A549 (cell line): ENCODE results near the gene CBX4. TPM values are rescaled to one million over a fixed set of nuclear protein-coding genes. Genes with fewer than 3 reads are reported as not detected.
A peak's percentile ranks its signal among the peaks of the same experiment; 100 is the strongest.

Experiments
- ATAC-seq, 2 experiments: fragments of 200-7000 bp in 1 of 2; fragments of >200 bp in 1 of 2; cut with Nextera tagmentation in 1 of 2; cut with Tn5 transposase in 1 of 2; 3 replicates each; pipeline versions ENCODE4 v1.8.0 to v1.9.1; 2018 to 2020; ENCODE audit warnings: mild to moderate bottlenecking in 1 of 2, moderate library complexity in 1 of 2
- CTCF ChIA-PET: fragments of 300-600 bp; sonication (Branson Sonifier 250); formaldehyde crosslinking; extraction: SDS; loops from one replicate; lab custom pipeline; 2021; ENCODE audit warnings: antibody characterized with exemption, inconsistent platforms; lab: Yijun Ruan, JAX
- POLR2A ChIA-PET: fragments of 350-600 bp; formaldehyde crosslinking; extraction: SDS; loops from one replicate; lab custom pipeline; 2021; ENCODE audit warnings: antibody characterized with exemption, inconsistent platforms; lab: Yijun Ruan, JAX
- DNase-seq, 2 experiments: peaks; one replicate each; pipeline versions ENCODE4 v3.0.0 to v3.0.0-alpha.2; 2011 to 2016; ENCODE audit warnings: low read depth in 1 of 2, low spot score in 1 of 2
- FAIRE-seq: peaks from 2 replicates; lab custom pipeline; 2011; peaks lifted over from hg19 to GRCh38; lab: Jason Lieb, UNC
- H3K27ac ChIP-seq, 2 experiments: fragments of >200 bp; sonication (Bioruptor Twin); formaldehyde crosslinking; 3 replicates each; pipeline ENCODE4 v1.5.1; 2016 to 2017
- H3K4me1 ChIP-seq: fragments of >200 bp; sonication (Bioruptor Twin); formaldehyde crosslinking; 3 replicates; pipeline ENCODE4 v1.6.1; 2016
- H3K4me2 ChIP-seq: fragments of >200 bp; sonication (Bioruptor Twin); formaldehyde crosslinking; 3 replicates; pipeline ENCODE4 v1.6.1; 2016
- H3K4me3 ChIP-seq: fragments of >200 bp; sonication (Bioruptor Twin); formaldehyde crosslinking; 3 replicates; pipeline ENCODE4 v1.5.1; 2016
- H3K9me3 ChIP-seq: fragments of >200 bp; sonication (Bioruptor Twin); formaldehyde crosslinking; 3 replicates; pipeline ENCODE4 v1.6.1; 2016
- BHLHE40 ChIP-seq: IDR thresholded peaks from 2 replicates; pipeline ENCODE4 v1.6.1; 2012; ENCODE audit warnings: low read depth, low read length, inconsistent platforms
- CBX2 ChIP-seq: fragments of 200-600 bp; sonication (generic); IDR thresholded peaks from 2 replicates; pipeline ENCODE4 v1.6.1; 2016; ENCODE audit warnings: low read depth, mild to moderate bottlenecking, borderline replicate concordance
- CEBPB ChIP-seq, 2 experiments: fragments of >200 bp in 1 of 2; sonication (Bioruptor Twin) in 1 of 2; formaldehyde crosslinking in 1 of 2; IDR thresholded peaks; 2 replicates each; pipeline ENCODE4 v1.6.1; 2012 to 2016
- CHD4 ChIP-seq: fragments of 200-600 bp; sonication (generic); IDR thresholded peaks from 2 replicates; pipeline ENCODE4 v1.6.1; 2016; ENCODE audit warnings: antibody characterized with exemption, mild to moderate bottlenecking, borderline replicate concordance
- ESRRA ChIP-seq: fragments of 150-350 bp; IDR thresholded peaks from 2 replicates; pipeline ENCODE4 v1.6.1; 2014; ENCODE audit warnings: mild to moderate bottlenecking, low read length, borderline replicate concordance
- FOXS1 ChIP-seq: fragments of 250-450 bp; sonication (Bioruptor Pico); IDR thresholded peaks from 2 replicates; pipeline ENCODE4 v1.5.0; 2020; ENCODE audit warnings: mild to moderate bottlenecking, moderate library complexity
- HDAC2 ChIP-seq: fragments of 200-600 bp; sonication (generic); IDR thresholded peaks from 2 replicates; pipeline ENCODE4 v1.6.1; 2016
- HEYL ChIP-seq: fragments of 250-450 bp; sonication (Bioruptor Pico); IDR thresholded peaks from 2 replicates; pipeline ENCODE4 v1.8.0; 2021; ENCODE audit warnings: mild to moderate bottlenecking, moderate library complexity
- HOXB5 ChIP-seq: fragments of 250-450 bp; sonication (Bioruptor Pico); IDR thresholded peaks from 2 replicates; pipeline ENCODE4 v1.5.0; 2020; ENCODE audit warnings: mild to moderate bottlenecking, moderate library complexity
- JUN ChIP-seq, 2 experiments: fragments of >200 bp; sonication (Bioruptor Twin); formaldehyde crosslinking; IDR thresholded peaks; 2 replicates in 1 of 2; 3 replicates in 1 of 2; pipeline ENCODE4 v1.6.1; 2016 to 2017
- KDM1A ChIP-seq: fragments of 200-600 bp; sonication (generic); IDR thresholded peaks from 2 replicates; pipeline ENCODE4 v1.6.1; 2016; ENCODE audit warnings: low read depth, mild to moderate bottlenecking
- MAFK ChIP-seq: fragments of 450-650 bp; IDR thresholded peaks from 2 replicates; pipeline ENCODE4 v1.6.1; 2014; ENCODE audit not compliant: partially characterized antibody
- MAZ ChIP-seq: fragments of 150-350 bp; IDR thresholded peaks from 2 replicates; pipeline ENCODE4 v1.6.1; 2014; ENCODE audit warnings: antibody characterized with exemption, low read depth, low read length, borderline replicate concordance
- MYC ChIP-seq: IDR thresholded peaks from 2 replicates; pipeline ENCODE4 v1.6.1; 2012; ENCODE audit warnings: mild to moderate bottlenecking, inconsistent platforms, low read length, improper control_type of control experiment, borderline replicate concordance
- NPAS2 ChIP-seq: fragments of 250-450 bp; sonication (Bioruptor Pico); IDR thresholded peaks from 2 replicates; pipeline ENCODE4 v1.8.0; 2022; ENCODE audit warnings: mild to moderate bottlenecking, moderate library complexity, borderline replicate concordance
- NR3C1 ChIP-seq: fragments of >200 bp; sonication (Bioruptor Twin); formaldehyde crosslinking; IDR thresholded peaks from 3 replicates; pipeline ENCODE4 v1.6.1; 2017
- POLR2AphosphoS2 ChIP-seq: conservative IDR thresholded peaks from 2 replicates; pipeline ENCODE4 v1.6.1; 2012; ENCODE audit warnings: low read length, improper control_type of control experiment, inconsistent platforms
- RAD21 ChIP-seq, 2 experiments: fragments of >200 bp in 1 of 2; sonication (Bioruptor Twin) in 1 of 2; formaldehyde crosslinking in 1 of 2; IDR thresholded peaks in 1 of 2; conservative IDR thresholded peaks in 1 of 2; 2 replicates in 1 of 2; 3 replicates in 1 of 2; pipeline ENCODE4 v1.6.1; 2012 to 2018; ENCODE audit warnings: inconsistent platforms in 1 of 2
- RARB ChIP-seq: fragments of 250-450 bp; sonication (Bioruptor Pico); IDR thresholded peaks from 2 replicates; pipeline ENCODE4 v1.8.0; 2021; ENCODE audit warnings: mild to moderate bottlenecking, moderate library complexity
- RNF2 ChIP-seq: fragments of 200-600 bp; sonication (generic); IDR thresholded peaks from 2 replicates; pipeline ENCODE4 v1.6.1; 2016; ENCODE audit warnings: low read depth, mild to moderate bottlenecking, antibody characterized with exemption, moderate library complexity, borderline replicate concordance
- SREBF2 ChIP-seq: fragments of 450-650 bp; IDR thresholded peaks from 2 replicates; pipeline ENCODE4 v1.6.1; 2014; ENCODE audit warnings: mild to moderate bottlenecking, moderate library complexity
- ZC3H11A ChIP-seq: fragments of 450-650 bp; IDR thresholded peaks from 2 replicates; pipeline ENCODE4 v1.6.1; 2014; ENCODE audit warnings: antibody characterized with exemption, mild to moderate bottlenecking
- ZFP36 ChIP-seq: fragments of 450-650 bp; IDR thresholded peaks from 2 replicates; pipeline ENCODE4 v1.6.1; 2014; ENCODE audit warnings: borderline replicate concordance; ENCODE audit not compliant: partially characterized antibody
- ZSCAN20 ChIP-seq: fragments of 250-450 bp; sonication (Bioruptor Pico); IDR thresholded peaks from 2 replicates; pipeline ENCODE4 v1.8.0; 2022; ENCODE audit warnings: mild to moderate bottlenecking, moderate library complexity
- WGBS: methylation state at CpG from one replicate; pipeline ENCODE4 v1.1.6; 2017; ENCODE audit errors: missing lambda C conversion rate; 5-methylcytosine and 5-hydroxymethylcytosine counted together
- polyA plus RNA-seq, 4 experiments: library from polyadenylated mRNA; depleted of rRNA in 3 of 4; stranded (reverse); fragments of >200 nt; fragmentation: RNase III in 1 of 4; extraction: RNeasy Plus Mini Kit Qiagen cat#74134 plus additional on column Dnase treatment in 1 of 4; gene quantifications; 2 replicates in 3 of 4; 3 replicates in 1 of 4; pipeline ENCODE4 v1.2.3, GENCODE V29; 2011 to 2017
- TF ChIP-seq, protein P1 (sequence below): fragments of 250-450 bp; sonication (Bioruptor Pico); IDR thresholded peaks from 2 replicates; pipeline ENCODE4 v1.5.0; 2021; ENCODE audit warnings: mild to moderate bottlenecking, moderate library complexity, borderline replicate concordance
- TF ChIP-seq, protein P2 (sequence below): IDR thresholded peaks from 2 replicates; pipeline ENCODE4 v1.6.1; 2012
- TF ChIP-seq, protein P3 (sequence below): fragments of >200 bp; sonication (Bioruptor Twin); formaldehyde crosslinking; IDR thresholded peaks from 3 replicates; pipeline ENCODE4 v1.6.1; 2016
- TF ChIP-seq, protein P4 (sequence below): fragments of 200-600 bp; sonication (generic); IDR thresholded peaks from 2 replicates; pipeline ENCODE4 v1.6.1; 2016; ENCODE audit warnings: antibody characterized with exemption, mild to moderate bottlenecking, moderate library complexity
- TF ChIP-seq, protein P5 (sequence below): fragments of >200 bp; sonication (Bioruptor Twin); formaldehyde crosslinking; IDR thresholded peaks from 2 replicates; pipeline ENCODE4 v1.6.1; 2016

CBX4 gene
- polyA plus RNA-seq, 2 of the 4 experiments (the other 2 are of a cell fraction), result 31.0 to 34.1 TPM

DNA sequence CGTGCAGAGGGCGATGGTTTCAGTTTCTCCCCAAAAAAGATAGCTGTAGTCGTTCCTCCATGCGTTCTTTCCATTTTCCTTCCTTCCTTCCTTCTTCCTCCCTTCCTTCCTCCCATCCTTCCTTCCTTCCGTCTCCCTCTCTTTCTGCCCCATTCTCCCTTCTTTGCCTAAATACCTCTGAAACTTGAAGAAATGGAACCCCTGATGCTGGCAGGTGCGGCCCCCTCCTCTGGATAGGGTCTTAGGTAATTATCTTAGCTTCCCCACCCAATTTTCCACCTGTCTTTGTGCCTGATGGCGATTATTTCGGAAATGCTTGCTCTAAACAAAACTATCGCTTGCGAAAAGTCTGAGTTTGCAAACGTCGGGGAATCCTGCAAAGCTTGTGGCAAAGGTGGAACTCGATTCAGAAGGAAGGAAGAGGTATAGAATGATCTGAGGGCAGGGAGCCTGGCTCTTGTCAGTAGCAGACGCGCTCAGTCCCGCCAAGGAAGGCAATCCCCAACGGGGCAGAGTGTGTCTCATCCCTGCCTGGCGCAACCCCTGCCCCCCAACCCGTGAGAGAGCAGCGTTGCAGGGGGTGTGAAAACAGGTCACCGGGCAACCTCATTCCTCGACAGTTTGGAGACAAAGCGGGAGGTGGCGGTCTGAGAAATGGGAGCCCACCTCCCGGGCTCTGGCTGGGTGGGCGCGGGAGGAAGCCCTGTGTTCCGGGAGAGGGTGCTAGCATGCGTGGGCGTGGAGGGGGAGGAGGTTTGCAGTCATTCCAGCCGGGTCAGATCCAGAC, 39.5 kb downstream of the CBX4 start:
- ChIA-PET POLR2A (interaction anchor here (2.6 to 5.1 kb wide), 2 partner anchors 10 to 37 kb away, joined by 7 to 58 read pairs; no protein-coding TSS in a partner anchor), CTCF (interaction anchor here (1.2 to 39.8 kb wide), 6 partner anchors 10 to 302 kb away, joined by 3 to 1281 read pairs (median 4); partner anchors contain the start of gene GAA)
- Histone ChIP-seq H3K27ac (no peak overlapping the region; a peak in 1 of 6 replicates), H3K4me3 (no peak overlapping the region), H3K9me3 (no peaks in the 10 kb centered on the region), H3K4me2 (no peak overlapping the region), H3K4me1 (peaks cover 20% of the 10 kb centered on the region)
- DNase-seq (no peak), ATAC-seq (no peak), FAIRE-seq (no peak)
- 72% methylated on average over 31 of the region's 31 CpGs for WGBS
- TF ChIP-seq ZSCAN20 (CRISPR knock-in tag), result no peak
- no peak for TF ChIP-seq NPAS2 (CRISPR knock-in tag)
- TF ChIP-seq, protein P1, sequence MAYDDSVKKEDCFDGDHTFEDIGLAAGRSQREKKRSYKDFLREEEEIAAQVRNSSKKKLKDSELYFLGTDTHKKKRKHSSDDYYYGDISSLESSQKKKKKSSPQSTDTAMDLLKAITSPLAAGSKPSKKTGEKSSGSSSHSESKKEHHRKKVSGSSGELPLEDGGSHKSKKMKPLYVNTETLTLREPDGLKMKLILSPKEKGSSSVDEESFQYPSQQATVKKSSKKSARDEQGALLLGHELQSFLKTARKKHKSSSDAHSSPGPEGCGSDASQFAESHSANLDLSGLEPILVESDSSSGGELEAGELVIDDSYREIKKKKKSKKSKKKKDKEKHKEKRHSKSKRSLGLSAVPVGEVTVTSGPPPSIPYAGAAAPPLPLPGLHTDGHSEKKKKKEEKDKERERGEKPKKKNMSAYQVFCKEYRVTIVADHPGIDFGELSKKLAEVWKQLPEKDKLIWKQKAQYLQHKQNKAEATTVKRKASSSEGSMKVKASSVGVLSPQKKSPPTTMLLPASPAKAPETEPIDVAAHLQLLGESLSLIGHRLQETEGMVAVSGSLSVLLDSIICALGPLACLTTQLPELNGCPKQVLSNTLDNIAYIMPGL (CRISPR knock-in tag), result no peak
- no peak for TF ChIP-seq HOXB5 (CRISPR knock-in tag)
- TF ChIP-seq ESRRA, result no peak
- TF ChIP-seq FOXS1, result no peak
- no peak for TF ChIP-seq CEBPB (IDR thresholded peaks at IDR 0.05)
- no peak for TF ChIP-seq JUN (IDR thresholded peaks at IDR 0.05)
- no peak for TF ChIP-seq SREBF2
- no peak for TF ChIP-seq POLR2AphosphoS2
- TF ChIP-seq ZC3H11A, result no peak
- TF ChIP-seq NR3C1, result no peak
- TF ChIP-seq, protein P2, sequence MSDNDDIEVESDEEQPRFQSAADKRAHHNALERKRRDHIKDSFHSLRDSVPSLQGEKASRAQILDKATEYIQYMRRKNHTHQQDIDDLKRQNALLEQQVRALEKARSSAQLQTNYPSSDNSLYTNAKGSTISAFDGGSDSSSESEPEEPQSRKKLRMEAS, result no peak
- no peak for TF ChIP-seq MAFK
- no peak for TF ChIP-seq BHLHE40
- TF ChIP-seq HEYL (CRISPR knock-in tag), result no peak
- TF ChIP-seq, protein P3, sequence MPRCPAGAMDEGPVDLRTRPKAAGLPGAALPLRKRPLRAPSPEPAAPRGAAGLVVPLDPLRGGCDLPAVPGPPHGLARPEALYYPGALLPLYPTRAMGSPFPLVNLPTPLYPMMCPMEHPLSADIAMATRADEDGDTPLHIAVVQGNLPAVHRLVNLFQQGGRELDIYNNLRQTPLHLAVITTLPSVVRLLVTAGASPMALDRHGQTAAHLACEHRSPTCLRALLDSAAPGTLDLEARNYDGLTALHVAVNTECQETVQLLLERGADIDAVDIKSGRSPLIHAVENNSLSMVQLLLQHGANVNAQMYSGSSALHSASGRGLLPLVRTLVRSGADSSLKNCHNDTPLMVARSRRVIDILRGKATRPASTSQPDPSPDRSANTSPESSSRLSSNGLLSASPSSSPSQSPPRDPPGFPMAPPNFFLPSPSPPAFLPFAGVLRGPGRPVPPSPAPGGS, result no peak

DNA sequence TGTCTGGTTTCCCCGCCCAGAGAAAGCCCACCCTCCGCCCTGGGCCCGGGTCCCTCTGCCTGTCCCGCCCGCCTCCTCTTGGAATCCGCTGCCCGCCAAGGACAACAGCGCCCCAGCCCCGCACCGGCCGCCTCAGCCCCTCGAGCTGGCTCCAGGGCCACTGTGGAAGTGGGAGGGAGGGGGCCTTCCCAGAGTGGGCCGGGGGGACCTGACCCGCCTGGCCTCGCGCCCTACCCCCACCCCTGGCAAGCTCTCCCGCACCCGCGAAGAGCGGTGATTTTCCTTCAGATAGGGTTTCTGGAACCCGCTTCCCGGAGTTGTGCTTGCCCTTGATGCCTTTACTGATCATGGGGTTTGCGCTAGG, 40.1 kb downstream of the CBX4 start:
- DNase-seq, result no peak
- ChIA-PET POLR2A (interaction anchor here (5.1 kb wide), 1 partner anchor 11 kb away, joined by 58 read pairs; no protein-coding TSS in a partner anchor), CTCF (interaction anchor here (1.2 to 39.8 kb wide), 7 partner anchors 10 to 302 kb away, joined by 3 to 1281 read pairs (median 3); partner anchors contain the start of gene GAA)
- Histone ChIP-seq H3K4me3 (no peak overlapping the region), H3K4me2 (no peak overlapping the region), H3K27ac (peak overlapping the region in 1 of 2 experiments; percentile 94; a peak in 2 of 6 replicates), H3K9me3 (no peaks in the 10 kb centered on the region), H3K4me1 (peaks cover 26% of the 10 kb centered on the region)
- WGBS, result 87% methylated on average over 18 of the region's 23 CpGs
- ATAC-seq, result no peak
- no peak for FAIRE-seq
- TF ChIP-seq RARB (CRISPR knock-in tag), result no peak
- no peak for TF ChIP-seq CEBPB (IDR thresholded peaks at IDR 0.05)
- TF ChIP-seq, protein P4, sequence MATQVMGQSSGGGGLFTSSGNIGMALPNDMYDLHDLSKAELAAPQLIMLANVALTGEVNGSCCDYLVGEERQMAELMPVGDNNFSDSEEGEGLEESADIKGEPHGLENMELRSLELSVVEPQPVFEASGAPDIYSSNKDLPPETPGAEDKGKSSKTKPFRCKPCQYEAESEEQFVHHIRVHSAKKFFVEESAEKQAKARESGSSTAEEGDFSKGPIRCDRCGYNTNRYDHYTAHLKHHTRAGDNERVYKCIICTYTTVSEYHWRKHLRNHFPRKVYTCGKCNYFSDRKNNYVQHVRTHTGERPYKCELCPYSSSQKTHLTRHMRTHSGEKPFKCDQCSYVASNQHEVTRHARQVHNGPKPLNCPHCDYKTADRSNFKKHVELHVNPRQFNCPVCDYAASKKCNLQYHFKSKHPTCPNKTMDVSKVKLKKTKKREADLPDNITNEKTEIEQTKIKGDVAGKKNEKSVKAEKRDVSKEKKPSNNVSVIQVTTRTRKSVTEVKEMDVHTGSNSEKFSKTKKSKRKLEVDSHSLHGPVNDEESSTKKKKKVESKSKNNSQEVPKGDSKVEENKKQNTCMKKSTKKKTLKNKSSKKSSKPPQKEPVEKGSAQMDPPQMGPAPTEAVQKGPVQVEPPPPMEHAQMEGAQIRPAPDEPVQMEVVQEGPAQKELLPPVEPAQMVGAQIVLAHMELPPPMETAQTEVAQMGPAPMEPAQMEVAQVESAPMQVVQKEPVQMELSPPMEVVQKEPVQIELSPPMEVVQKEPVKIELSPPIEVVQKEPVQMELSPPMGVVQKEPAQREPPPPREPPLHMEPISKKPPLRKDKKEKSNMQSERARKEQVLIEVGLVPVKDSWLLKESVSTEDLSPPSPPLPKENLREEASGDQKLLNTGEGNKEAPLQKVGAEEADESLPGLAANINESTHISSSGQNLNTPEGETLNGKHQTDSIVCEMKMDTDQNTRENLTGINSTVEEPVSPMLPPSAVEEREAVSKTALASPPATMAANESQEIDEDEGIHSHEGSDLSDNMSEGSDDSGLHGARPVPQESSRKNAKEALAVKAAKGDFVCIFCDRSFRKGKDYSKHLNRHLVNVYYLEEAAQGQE, result no peak
- TF ChIP-seq RNF2, result no peak
- no peak for TF ChIP-seq NPAS2 (CRISPR knock-in tag)
- no peak for TF ChIP-seq CBX2
- no peak for TF ChIP-seq CHD4
- no peak for TF ChIP-seq HDAC2
- no peak for TF ChIP-seq SREBF2
- no peak for TF ChIP-seq RAD21 (conservative IDR thresholded peaks at IDR 0.05 in 1 of 2, IDR thresholded peaks at IDR 0.05 in 1 of 2)
- TF ChIP-seq ZFP36, result no peak
- no peak for TF ChIP-seq KDM1A
- TF ChIP-seq POLR2AphosphoS2, result no peak
- no peak for TF ChIP-seq MYC
- no peak for TF ChIP-seq MAZ
- TF ChIP-seq JUN (IDR thresholded peaks at IDR 0.05), result no peak
- TF ChIP-seq, protein P5, sequence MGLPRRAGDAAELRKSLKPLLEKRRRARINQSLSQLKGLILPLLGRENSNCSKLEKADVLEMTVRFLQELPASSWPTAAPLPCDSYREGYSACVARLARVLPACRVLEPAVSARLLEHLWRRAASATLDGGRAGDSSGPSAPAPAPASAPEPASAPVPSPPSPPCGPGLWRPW, result no peak
- TF ChIP-seq MAFK, result no peak
- no peak for TF ChIP-seq BHLHE40
